Measurements from ENCODE around the gene CRIM1.

CRIM1 gene

GRCh38 chr2:36528274-36528673 is 172.7 kb downstream of the CRIM1 start:
- no peak overlapping the region for H3K4me3 Mint-ChIP-seq
- ATAC-seq: no peak

GRCh38 chr2:36528766-36529392 is 173.3 kb downstream of the CRIM1 start:
- no peak for ATAC-seq
- H3K27me3 Mint-ChIP-seq: no peaks in the 10 kb centered on the region
- H3K4me3 Mint-ChIP-seq: no peak overlapping the region
- H3K9me3 Mint-ChIP-seq: no peaks in the 10 kb centered on the region
- H3K27ac Mint-ChIP-seq: no peak overlapping the region
- no peaks in the 10 kb centered on the region for H3K36me3 Mint-ChIP-seq
- peaks cover 12% of the 10 kb centered on the region for H3K4me1 Mint-ChIP-seq

More at GRCh38 chr2:36528274-36528673, 172.7 kb downstream of the CRIM1 start:
- Mint-ChIP-seq H3K27me3 (no peaks in the 10 kb centered on the region), H3K9me3 (no peaks in the 10 kb centered on the region), H3K27ac (no peak overlapping the region), H3K36me3 (no peaks in the 10 kb centered on the region), H3K4me1 (peaks cover 12% of the 10 kb centered on the region)

DNA sequence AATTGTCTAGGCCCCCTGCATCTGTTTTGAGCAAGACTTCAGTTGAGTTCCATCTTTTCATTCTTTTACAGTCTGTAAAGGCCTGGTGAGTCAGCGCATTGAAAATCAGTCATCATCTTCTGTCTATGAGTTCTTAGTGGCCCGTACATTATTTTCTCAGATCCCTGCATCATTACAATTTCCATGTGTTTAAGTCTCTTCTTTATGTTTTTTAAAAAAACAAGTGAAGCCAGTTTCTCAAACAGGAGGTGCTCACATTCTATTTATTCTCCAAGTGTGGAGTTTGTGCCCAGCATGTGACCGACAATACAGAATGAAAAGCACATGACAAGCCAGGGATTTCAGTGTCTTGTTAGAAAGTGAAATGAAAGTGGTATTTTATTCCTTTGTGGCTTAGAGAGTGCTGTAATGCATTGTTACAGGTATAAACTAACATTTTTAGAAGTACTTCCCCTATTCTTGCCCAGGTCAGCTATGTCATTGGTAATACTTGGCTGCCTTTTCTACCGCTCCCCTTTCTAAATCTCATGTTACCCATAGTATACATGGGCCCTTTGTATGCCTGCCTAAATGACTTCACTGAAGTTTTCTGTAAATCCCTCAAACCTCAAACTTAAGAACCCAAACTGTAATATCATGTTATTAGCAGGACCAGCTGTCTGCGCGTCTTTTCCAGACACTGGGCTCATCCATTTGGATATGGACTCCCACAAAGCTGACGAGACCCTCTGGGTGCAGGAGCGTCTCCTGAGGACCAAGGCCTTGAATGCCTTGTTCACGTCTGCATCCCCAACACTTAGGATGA is 174.8 kb downstream of the CRIM1 start:
- Mint-ChIP-seq H3K27me3 (no peaks in the 10 kb centered on the region), H3K4me3 (no peak overlapping the region), H3K36me3 (no peaks in the 10 kb centered on the region), H3K27ac (no peak overlapping the region), H3K4me1 (peaks cover 12% of the 10 kb centered on the region), H3K9me3 (peaks cover 4% of the 10 kb centered on the region)
- ATAC-seq: peak; percentile 88

DNA sequence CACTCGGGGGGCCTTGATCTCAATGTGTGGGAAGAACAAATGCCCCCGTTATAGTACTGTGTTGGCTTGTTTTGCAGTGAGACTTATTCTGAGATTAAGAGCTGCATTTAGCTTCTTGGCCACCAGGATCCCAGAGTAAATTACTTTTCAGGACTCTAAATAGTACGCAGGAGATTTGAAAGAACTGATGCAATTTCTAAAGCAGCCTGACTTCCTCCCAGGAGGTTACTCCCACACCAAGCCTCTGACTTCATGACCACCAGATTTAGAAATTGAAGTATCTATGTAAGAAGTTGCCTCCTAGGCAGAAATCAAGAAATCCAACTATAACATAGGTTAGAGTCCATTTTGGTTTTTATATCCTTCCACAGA is 175.4 kb downstream of the CRIM1 start:
- Mint-ChIP-seq H3K36me3 (no peaks in the 10 kb centered on the region), H3K4me1 (peaks cover 12% of the 10 kb centered on the region), H3K9me3 (peaks cover 4% of the 10 kb centered on the region), H3K4me3 (no peak overlapping the region), H3K27ac (no peak overlapping the region), H3K27me3 (no peaks in the 10 kb centered on the region)
- ATAC-seq: peak; percentile 57

GRCh38 chr2:36534275-36534799 is 178.8 kb downstream of the CRIM1 start:
- ATAC-seq: no peak
- Mint-ChIP-seq H3K36me3 (no peaks in the 10 kb centered on the region), H3K4me1 (peaks cover 12% of the 10 kb centered on the region), H3K27me3 (no peaks in the 10 kb centered on the region), H3K9me3 (peaks cover 4% of the 10 kb centered on the region), H3K4me3 (no peak overlapping the region), H3K27ac (no peak overlapping the region)

DNA sequence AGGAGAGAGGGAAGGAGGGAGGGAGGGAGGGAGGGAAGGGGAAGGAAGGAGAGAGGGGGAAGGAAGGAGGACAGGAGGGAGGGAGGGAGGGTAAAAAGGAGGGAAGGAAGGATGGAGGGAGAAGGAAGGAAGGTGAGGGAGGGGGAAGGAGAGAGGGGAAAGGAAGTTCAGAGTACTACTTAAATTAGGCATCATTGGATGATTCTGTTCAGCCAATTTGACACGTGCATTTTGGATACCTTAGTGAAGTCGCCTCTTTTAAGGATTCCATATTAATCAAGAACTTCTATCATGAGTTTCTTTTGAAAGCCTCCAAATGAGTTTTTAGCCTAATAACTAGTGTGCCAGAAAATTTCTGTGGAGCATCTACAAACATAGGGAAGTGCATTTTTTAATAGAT is 179.5 kb downstream of the CRIM1 start:
- ATAC-seq: no peak
- H3K4me3 Mint-ChIP-seq: no peak overlapping the region
- H3K36me3 Mint-ChIP-seq: no peaks in the 10 kb centered on the region
- H3K27me3 Mint-ChIP-seq: no peaks in the 10 kb centered on the region
- peaks cover 4% of the 10 kb centered on the region for H3K9me3 Mint-ChIP-seq
- peaks cover 12% of the 10 kb centered on the region for H3K4me1 Mint-ChIP-seq
- H3K27ac Mint-ChIP-seq: no peak overlapping the region

DNA sequence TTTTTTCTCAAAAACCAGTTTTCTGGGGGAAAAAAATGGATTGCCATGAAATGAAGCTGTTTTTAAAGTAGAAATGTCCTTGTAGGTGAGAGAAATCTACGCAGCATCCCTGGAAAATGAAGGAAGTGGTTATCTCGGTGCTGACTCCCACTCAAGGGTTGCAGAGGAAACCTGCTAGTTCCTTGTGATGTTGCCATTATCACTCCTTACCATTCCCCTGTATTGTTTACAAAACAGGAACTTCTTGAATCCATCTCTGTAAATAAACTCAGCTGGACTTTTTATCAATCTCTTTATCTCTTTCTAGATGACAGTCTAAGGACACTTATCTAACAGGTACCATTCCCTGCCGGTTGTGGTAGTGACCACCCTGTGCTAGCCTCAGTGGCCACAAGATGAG is 181.2 kb downstream of the CRIM1 start:
- H3K9me3 Mint-ChIP-seq: peaks cover 4% of the 10 kb centered on the region
- no peaks in the 10 kb centered on the region for H3K36me3 Mint-ChIP-seq
- H3K4me1 Mint-ChIP-seq: no peaks in the 10 kb centered on the region
- ATAC-seq: no peak
- no peak overlapping the region for H3K27ac Mint-ChIP-seq
- no peak overlapping the region for H3K4me3 Mint-ChIP-seq
- no peaks in the 10 kb centered on the region for H3K27me3 Mint-ChIP-seq

- H3K4me3 Mint-ChIP-seq: no peak overlapping the region
- no peaks in the 10 kb centered on the region for H3K36me3 Mint-ChIP-seq
- ATAC-seq: no peak
- no peak overlapping the region for H3K27ac Mint-ChIP-seq
- H3K4me1 Mint-ChIP-seq: no peaks in the 10 kb centered on the region
- H3K9me3 Mint-ChIP-seq: peaks cover 4% of the 10 kb centered on the region
- no peaks in the 10 kb centered on the region for H3K27me3 Mint-ChIP-seq
Observed at GRCh38 chr2:36538335-36538734, 182.8 kb downstream of the CRIM1 start.

- Mint-ChIP-seq H3K4me1 (no peaks in the 10 kb centered on the region), H3K9me3 (no peaks in the 10 kb centered on the region), H3K4me3 (no peak overlapping the region), H3K27me3 (no peaks in the 10 kb centered on the region), H3K36me3 (peaks cover under 1% of the 10 kb centered on the region), H3K27ac (no peak overlapping the region)
- ATAC-seq: no peak
Observed at GRCh38 chr2:36539631-36540030, 184.1 kb downstream of the CRIM1 start.

DNA sequence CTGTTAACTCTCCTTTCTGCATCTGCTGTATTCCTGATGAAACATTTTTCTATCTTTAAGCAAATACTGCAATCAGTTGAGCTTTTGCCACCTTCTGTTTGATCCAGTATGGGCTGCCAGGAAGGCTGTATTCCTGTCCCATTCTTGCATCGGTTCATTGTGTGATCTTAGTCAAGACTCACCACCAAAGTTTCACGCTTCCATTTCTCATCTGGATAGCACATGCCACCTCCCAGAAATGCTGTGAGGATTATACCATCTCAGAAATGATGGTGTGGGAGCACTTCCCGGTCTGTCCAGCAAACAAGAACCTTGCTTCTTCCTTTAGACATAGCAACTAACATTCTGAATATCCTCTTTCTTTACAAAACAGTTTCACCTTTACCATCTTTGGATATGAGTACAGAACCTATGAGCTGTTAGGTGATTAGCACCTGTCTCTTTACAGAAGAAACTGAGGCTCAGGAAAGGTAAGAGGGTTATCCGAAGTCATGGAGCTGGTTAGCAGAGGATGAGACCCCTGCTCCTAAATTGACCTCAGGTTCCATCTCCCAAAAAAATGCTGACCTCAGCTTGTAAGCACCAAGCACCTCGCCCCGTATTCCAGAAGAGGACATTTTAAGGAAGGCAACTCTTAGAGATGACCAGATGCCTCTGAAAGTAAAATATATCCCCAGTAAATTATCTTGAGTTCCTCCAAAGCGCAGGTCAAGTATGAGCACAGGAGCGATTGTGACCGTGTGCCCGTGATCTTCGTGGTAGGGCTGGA is 185.6 kb downstream of the CRIM1 start:
- Mint-ChIP-seq H3K9me3 (no peaks in the 10 kb centered on the region), H3K4me1 (no peaks in the 10 kb centered on the region), H3K4me3 (no peak overlapping the region), H3K36me3 (peaks cover 7% of the 10 kb centered on the region), H3K27ac (no peak overlapping the region), H3K27me3 (no peaks in the 10 kb centered on the region)
- ATAC-seq: no peak

DNA sequence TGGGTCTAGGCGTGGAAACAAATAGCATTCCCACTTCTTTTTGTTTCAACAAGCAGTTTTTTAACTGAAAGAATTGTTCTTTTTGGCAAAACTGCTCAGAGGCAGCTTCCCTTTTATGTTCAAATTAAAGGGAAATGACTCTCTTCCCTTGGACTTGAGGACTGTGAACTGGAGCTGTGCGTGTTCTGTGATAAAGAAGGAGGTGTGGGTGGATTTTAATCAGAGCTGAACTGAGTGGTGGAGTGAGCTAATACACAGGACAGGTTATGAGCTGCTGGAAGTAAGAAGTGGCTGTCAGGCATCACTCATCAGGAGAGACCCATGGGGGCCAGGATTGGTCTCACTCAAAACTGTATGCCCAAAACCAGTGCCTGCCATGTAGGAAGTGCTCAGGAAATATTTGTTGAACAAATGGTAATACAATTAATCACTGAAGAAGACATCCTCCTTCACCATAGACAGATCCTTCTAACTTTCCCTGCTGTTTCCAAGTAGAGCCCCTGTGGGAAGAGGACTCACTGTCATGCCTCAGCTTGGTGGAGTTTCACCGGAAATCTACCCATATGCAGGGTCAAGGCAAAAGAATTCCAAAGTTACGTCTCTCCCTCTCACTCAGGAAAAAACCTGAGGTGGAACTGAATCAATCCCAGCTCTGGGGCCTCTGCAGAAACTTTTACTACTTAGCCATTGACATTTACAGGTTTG is 186.5 kb downstream of the CRIM1 start:
- no peak overlapping the region for H3K4me3 Mint-ChIP-seq

DNA sequence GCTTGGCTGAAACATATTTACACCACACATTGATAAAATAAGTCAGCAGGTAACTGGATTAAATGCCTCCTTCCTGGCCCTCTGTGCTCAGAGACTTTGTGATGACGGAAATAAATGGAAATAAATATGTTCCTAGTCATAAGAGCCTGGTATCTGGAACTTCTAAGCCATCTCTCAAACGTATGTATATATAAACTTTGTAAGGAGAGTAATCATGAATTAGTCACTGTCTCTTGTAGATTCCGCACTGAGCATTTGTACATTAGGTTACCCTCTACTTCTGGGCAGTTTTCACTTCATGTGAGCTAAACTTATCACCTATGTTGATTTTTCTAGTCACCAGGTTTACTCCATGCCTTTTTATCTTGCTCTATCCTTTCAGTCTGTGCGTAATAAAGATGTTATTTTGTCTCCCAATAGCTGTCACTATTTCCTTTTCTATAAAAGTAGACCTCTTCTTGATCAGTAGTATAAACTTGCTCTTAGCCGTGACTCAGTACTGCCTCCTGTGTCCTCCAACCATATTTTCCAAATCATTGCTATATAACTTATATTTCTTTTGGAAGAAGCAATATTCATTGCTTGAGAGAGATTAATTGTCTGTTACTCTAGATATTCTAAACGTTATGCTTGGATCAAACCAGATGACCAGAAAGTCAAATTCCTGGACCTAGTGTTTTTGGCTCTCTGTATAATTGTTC is 189.2 kb downstream of the CRIM1 start:
- H3K4me1 Mint-ChIP-seq: no peaks in the 10 kb centered on the region
- H3K36me3 Mint-ChIP-seq: peaks cover 33% of the 10 kb centered on the region
- no peak for ATAC-seq
- H3K27ac Mint-ChIP-seq: no peak overlapping the region
- H3K9me3 Mint-ChIP-seq: no peaks in the 10 kb centered on the region
- no peak overlapping the region for H3K4me3 Mint-ChIP-seq
- H3K27me3 Mint-ChIP-seq: no peaks in the 10 kb centered on the region

More for the DNA sequence above, 186.5 kb downstream of the CRIM1 start:
- Mint-ChIP-seq H3K4me1 (no peaks in the 10 kb centered on the region), H3K27me3 (no peaks in the 10 kb centered on the region), H3K27ac (no peak overlapping the region), H3K9me3 (no peaks in the 10 kb centered on the region), H3K36me3 (peaks cover 9% of the 10 kb centered on the region)
- ATAC-seq: no peak

GRCh38 chr2:36545871-36546416 is 190.4 kb downstream of the CRIM1 start:
- Mint-ChIP-seq H3K9me3 (no peaks in the 10 kb centered on the region), H3K36me3 (peaks cover 38% of the 10 kb centered on the region), H3K4me1 (no peaks in the 10 kb centered on the region), H3K27ac (no peak overlapping the region), H3K4me3 (no peak overlapping the region), H3K27me3 (no peaks in the 10 kb centered on the region)
- no peak for ATAC-seq

DNA sequence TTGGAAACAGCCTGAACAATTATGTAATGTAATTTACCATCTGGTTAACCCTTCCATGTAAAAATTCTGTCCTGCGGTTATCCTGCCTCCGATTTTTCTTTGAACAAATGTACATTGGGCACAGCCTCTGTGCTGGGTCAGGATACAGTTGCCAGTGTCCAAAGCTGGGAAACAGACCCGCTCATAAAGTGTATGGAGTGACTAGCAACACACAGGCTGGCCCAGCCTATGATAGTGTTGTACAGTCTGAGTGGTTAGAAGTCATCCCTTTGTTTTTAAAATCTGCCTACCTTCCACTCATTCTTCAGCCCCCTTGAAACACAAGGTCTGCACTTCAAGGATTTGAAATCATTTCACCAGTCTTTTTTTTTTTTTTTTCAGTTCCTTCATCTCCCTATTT is 192.3 kb downstream of the CRIM1 start:
- Mint-ChIP-seq H3K4me1 (no peaks in the 10 kb centered on the region), H3K36me3 (peaks cover 50% of the 10 kb centered on the region), H3K4me3 (no peak overlapping the region), H3K27me3 (no peaks in the 10 kb centered on the region), H3K9me3 (no peaks in the 10 kb centered on the region), H3K27ac (no peak overlapping the region)
- no peak for ATAC-seq
